Liver (tissue), 9 donors: ENCODE measurements around the gene AJAP1. TPM values are rescaled to one million over a fixed set of nuclear protein-coding genes. Genes with fewer than 3 reads are reported as not detected.

Experiments used
- DNase-seq: peaks from one replicate; pipeline ENCODE4 v3.0.0-alpha.2; 2017; ENCODE audit warnings: low spot score
- H3K27ac ChIP-seq, 2 donors: one replicate each; pipeline ENCODE4 v1.7.0; 2013; ENCODE audit warnings: inconsistent platforms in 2 of 2, low read length in 2 of 2, control low read depth in 1 of 2, low read depth in 1 of 2, mild to moderate bottlenecking in 1 of 2
- H3K27me3 ChIP-seq, 4 donors: one replicate each; pipeline versions ENCODE4 v1.6.1 to v1.7.0; 2013; ENCODE audit warnings: low read length in 3 of 4, inconsistent platforms in 1 of 4, mild to moderate bottlenecking in 1 of 4, moderate library complexity in 1 of 4; ENCODE audit not compliant: control insufficient read depth in 4 of 4, insufficient read depth in 4 of 4
- H3K36me3 ChIP-seq, 4 donors: one replicate each; pipeline versions ENCODE4 v1.6.1 to v1.7.0; 2013; ENCODE audit warnings: low read length in 3 of 4, mild to moderate bottlenecking in 3 of 4, low read depth in 1 of 4, moderate library complexity in 1 of 4; ENCODE audit not compliant: control insufficient read depth in 4 of 4, insufficient read depth in 3 of 4
- H3K4me1 ChIP-seq, 4 donors: one replicate each; pipeline versions ENCODE4 v1.6.1 to v1.7.0; 2013; ENCODE audit warnings: low read length in 3 of 4, mild to moderate bottlenecking in 3 of 4, moderate library complexity in 1 of 4; ENCODE audit not compliant: control insufficient read depth in 4 of 4, insufficient read depth in 4 of 4
- H3K4me3 ChIP-seq, 3 donors: one replicate each; pipeline versions ENCODE4 v1.6.1 to v1.7.0; 2013; ENCODE audit warnings: low read length in 3 of 3, control low read depth in 1 of 3, low read depth in 1 of 3, mild to moderate bottlenecking in 1 of 3
- H3K9ac ChIP-seq, 2 donors: one replicate each; pipeline ENCODE4 v1.7.0; 2013; ENCODE audit warnings: low read length in 2 of 2, mild to moderate bottlenecking in 2 of 2, moderate library complexity in 2 of 2, control low read depth in 1 of 2, low read depth in 1 of 2
- H3K9me3 ChIP-seq, 4 donors: one replicate each; pipeline versions ENCODE4 v1.6.1 to v1.7.0; 2013; ENCODE audit warnings: low read length in 3 of 4; ENCODE audit not compliant: control insufficient read depth in 4 of 4
- ATF3 ChIP-seq: IDR thresholded peaks from 2 replicates; pipeline ENCODE4 v1.6.1; 2016; ENCODE audit warnings: antibody characterized with exemption
- CTCF ChIP-seq: fragments of 150-350 bp; IDR thresholded peaks from 2 replicates; pipeline ENCODE4 v1.5.1; 2017; ENCODE audit warnings: improper control_type of control experiment, low read depth, low read length; ENCODE audit not compliant: missing input control
- EGR1 ChIP-seq, 2 donors: IDR thresholded peaks; 2 replicates each; pipeline ENCODE4 v1.6.1; 2016 to 2018; ENCODE audit warnings: antibody characterized with exemption in 2 of 2, low read depth in 2 of 2
- FOXA1 ChIP-seq: IDR thresholded peaks from 2 replicates; pipeline ENCODE4 v1.6.1; 2016; ENCODE audit warnings: antibody characterized with exemption
- FOXA2 ChIP-seq: IDR thresholded peaks from 2 replicates; pipeline ENCODE4 v1.6.1; 2016; ENCODE audit warnings: antibody characterized with exemption
- GABPA ChIP-seq, 2 donors: IDR thresholded peaks in 1 of 2; conservative IDR thresholded peaks in 1 of 2; 2 replicates each; pipeline ENCODE4 v1.6.1; 2016; ENCODE audit warnings: antibody characterized with exemption in 2 of 2, mild to moderate bottlenecking in 1 of 2, moderate library complexity in 1 of 2
- HNF4A ChIP-seq, 2 donors: conservative IDR thresholded peaks; 2 replicates each; pipeline ENCODE4 v1.6.1; 2016; ENCODE audit warnings: antibody characterized with exemption in 2 of 2, mild to moderate bottlenecking in 2 of 2
- HNF4G ChIP-seq: IDR thresholded peaks from 2 replicates; pipeline ENCODE4 v1.6.1; 2016; ENCODE audit warnings: antibody characterized with exemption
- JUND ChIP-seq, 2 donors: IDR thresholded peaks; 2 replicates each; pipeline ENCODE4 v1.6.1; 2016; ENCODE audit warnings: antibody characterized with exemption in 2 of 2
- MAX ChIP-seq: IDR thresholded peaks from 2 replicates; pipeline ENCODE4 v1.6.1; 2016; ENCODE audit warnings: antibody characterized with exemption
- NR2F2 ChIP-seq: IDR thresholded peaks from 2 replicates; pipeline ENCODE4 v1.6.1; 2016; ENCODE audit warnings: antibody characterized with exemption
- RAD21 ChIP-seq, 2 donors: IDR thresholded peaks; 2 replicates each; pipeline ENCODE4 v1.6.1; 2016; ENCODE audit warnings: antibody characterized with exemption in 2 of 2, mild to moderate bottlenecking in 2 of 2
- REST ChIP-seq: IDR thresholded peaks from 2 replicates; pipeline ENCODE4 v1.6.1; 2016; ENCODE audit warnings: antibody characterized with exemption, mild to moderate bottlenecking
- RXRA ChIP-seq, 2 donors: IDR thresholded peaks; 2 replicates each; pipeline ENCODE4 v1.6.1; 2017 to 2018; ENCODE audit warnings: antibody characterized with exemption in 2 of 2, mild to moderate bottlenecking in 1 of 2
- SP1 ChIP-seq: IDR thresholded peaks from 2 replicates; pipeline ENCODE4 v1.6.1; 2018; ENCODE audit warnings: antibody characterized with exemption, mild to moderate bottlenecking
- TAF1 ChIP-seq: conservative IDR thresholded peaks from 2 replicates; pipeline ENCODE4 v1.6.1; 2016; ENCODE audit warnings: antibody characterized with exemption, mild to moderate bottlenecking
- YY1 ChIP-seq: IDR thresholded peaks from 2 replicates; pipeline ENCODE4 v1.6.1; 2016; ENCODE audit warnings: antibody characterized with exemption, mild to moderate bottlenecking
- ZBTB33 ChIP-seq: IDR thresholded peaks from 2 replicates; pipeline ENCODE4 v1.6.1; 2016; ENCODE audit warnings: antibody characterized with exemption
- WGBS: extraction: QIAGEN DNeasy Blood & Tissue Kit; methylation state at CpG from one replicate; pipeline ENCODE4 v1.1.7; 2013; 5-methylcytosine and 5-hydroxymethylcytosine counted together
- polyA plus RNA-seq, 2 donors: library from polyadenylated mRNA; stranded (reverse) in 1 of 2; unstranded in 1 of 2; fragments of 200-250 nt in 1 of 2; fragments of >200 nt in 1 of 2; fragmentation: Nextera tagmentation in 1 of 2; extraction: Ambion mirVana in 1 of 2; gene quantifications; one replicate each; pipeline versions ENCODE4 v1.2.1 to v1.2.3, GENCODE V29; 2013 to 2015
- total RNA-seq, 2 donors: library from RNA; depleted of rRNA; stranded (reverse); fragments of >200 nt; gene quantifications; one replicate each; pipeline ENCODE4 v1.2.3, GENCODE V29; 2014
- donor health status: healthy.
- donor health status: healthy.
- donor health status: healthy.
- donor health status: healthy.
- donor health status: healthy.

AJAP1 gene
- total and polyA plus RNA-seq, 4 donors, result under 0.01 to 0.21 (median 0.08) TPM; not detected in 1

- no peak overlapping the region for H3K9ac ChIP-seq
- peaks cover 0 to 2% (median 0%) of the 10 kb centered on the region in 4 donors for H3K9me3 ChIP-seq
- no peaks in the 10 kb centered on the region for H3K27me3 ChIP-seq
- H3K4me1 ChIP-seq, result no peaks in the 10 kb centered on the region
- no peak for DNase-seq
- TF ChIP-seq HNF4G (no peak), CTCF (no peak), TAF1 (no peak), NR2F2 (no peak), ATF3 (no peak), HNF4A (conservative IDR thresholded peaks at IDR 0.05) (no peak), EGR1 (IDR thresholded peaks at IDR 0.05; ENCODE audit: low read depth in 2 of 2) (no peak), YY1 (no peak), RAD21 (IDR thresholded peaks at IDR 0.05) (no peak), RXRA (IDR thresholded peaks at IDR 0.05) (no peak), REST (no peak), FOXA1 (no peak), GABPA (IDR thresholded peaks at IDR 0.05 in 1 of 2, conservative IDR thresholded peaks at IDR 0.05 in 1 of 2) (no peak), JUND (IDR thresholded peaks at IDR 0.05) (no peak), ZBTB33 (no peak), SP1 (no peak), FOXA2 (no peak), MAX (no peak)
- no peak overlapping the region for H3K4me3 ChIP-seq
- WGBS, result 87% methylated on average over 17 of the region's 17 CpGs
- H3K27ac ChIP-seq, result no peak overlapping the region
- no peaks in the 10 kb centered on the region for H3K36me3 ChIP-seq
These were observed 130.4 kb downstream of the AJAP1 start for GRCh38 chr1:4784761-4785160.
